ENCODE data around the gene RCOR2. TPM values are rescaled to one million over a fixed set of nuclear protein-coding genes. Genes with fewer than 3 reads are reported as not detected.
A peak's percentile ranks its signal among the peaks of the same experiment; 100 is the strongest.

Gene RCOR2
- total and polyA plus RNA-seq, 2 of the 13 experiments (the other 11 are each of a cell fraction or from before 2014, with no cell fraction given): 8.3 to 8.5 TPM

- TF ChIP-seq MXD1 (CRISPR knock-in tag; IDR thresholded peaks at IDR 0.05) (0 out of 2 replicates have a peak, but pooled peaks have one; percentile 55), ZNF652 (CRISPR knock-in tag; IDR thresholded peaks at IDR 0.05; ENCODE audit: borderline replicate concordance, low read depth) (0 out of 2 replicates have a peak, but pooled peaks have one; percentile 20), ZBTB7B (CRISPR knock-in tag; IDR thresholded peaks at IDR 0.05) (peak; percentile 27; the same call in 1 of the 2 replicates), ZNF670 (CRISPR knock-in tag; IDR thresholded peaks at IDR 0.05; ENCODE audit: borderline replicate concordance) (no peak), RBM39 (IDR thresholded peaks at IDR 0.05; ENCODE audit: low read depth, low read length, poor library complexity, severe bottlenecking) (peak; percentile 13), CHD2 (IDR thresholded peaks at IDR 0.05; ENCODE audit: low read depth, low read length) (peak; percentile 86), YY1 (IDR thresholded peaks at IDR 0.05; ENCODE audit: insufficient read depth, insufficient replicate concordance, low read depth, low read length) (peak; percentile 57), KAT7 (CRISPR knock-in tag; IDR thresholded peaks at IDR 0.05; ENCODE audit: borderline replicate concordance) (peak; percentile 28; the same call in 1 of the 2 replicates), GABPA (IDR thresholded peaks at IDR 0.05; ENCODE audit: low read depth, low read length) (no peak), GABPA (CRISPR knock-in tag; IDR thresholded peaks at IDR 0.05; ENCODE audit: low read depth) (no peak; the same call in 1 of the 2 replicates), EED (CRISPR knock-in tag; IDR thresholded peaks at IDR 0.05) (no peak), ZNF333 (CRISPR knock-in tag; IDR thresholded peaks at IDR 0.05; ENCODE audit: borderline replicate concordance) (no peak), ZNF639 (CRISPR knock-in tag; conservative IDR thresholded peaks at IDR 0.05) (0 out of 2 replicates have a peak, but pooled peaks have one; percentile 37), CCDC6 (CRISPR knock-in tag; IDR thresholded peaks at IDR 0.05) (peak; percentile 48; the same call in 1 of the 2 replicates), MEIS2 (CRISPR knock-in tag; IDR thresholded peaks at IDR 0.05) (peak; percentile 25; the same call in 1 of the 2 replicates), BCL6 (CRISPR knock-in tag; IDR thresholded peaks at IDR 0.05) (peak; percentile 25; the same call in 1 of the 2 replicates), CHCHD3 (CRISPR knock-in tag; IDR thresholded peaks at IDR 0.05) (no peak), CTCF (CRISPR knock-in tag; IDR thresholded peaks at IDR 0.05) (0 out of 2 replicates have a peak, but pooled peaks have one; percentile 1), TGIF2 (CRISPR knock-in tag; IDR thresholded peaks at IDR 0.05) (peak; percentile 56; the same call in 1 of the 2 replicates), ESRRA (CRISPR knock-in tag; IDR thresholded peaks at IDR 0.05; ENCODE audit: low read depth) (no peak), ZNF703 (CRISPR knock-in tag; IDR thresholded peaks at IDR 0.05; ENCODE audit: borderline replicate concordance) (no peak), SP5 (CRISPR knock-in tag; IDR thresholded peaks at IDR 0.05; ENCODE audit: borderline replicate concordance, low read depth) (peak; percentile 32; the same call in 1 of the 2 replicates), POLR2G (IDR thresholded peaks at IDR 0.05; ENCODE audit: low read depth, low read length) (peak; percentile 60; the same call in 1 of the 2 replicates), ZNF180 (CRISPR knock-in tag; IDR thresholded peaks at IDR 0.05; ENCODE audit: borderline replicate concordance, low read depth) (no peak), ZNF350 (CRISPR knock-in tag; IDR thresholded peaks at IDR 0.05; ENCODE audit: borderline replicate concordance, low read depth) (0 out of 2 replicates have a peak, but pooled peaks have one; percentile 45), MAZ (IDR thresholded peaks at IDR 0.05; ENCODE audit: borderline replicate concordance, low read depth, low read length) (no peak), MAZ (CRISPR knock-in tag; IDR thresholded peaks at IDR 0.05; ENCODE audit: low read depth) (0 out of 2 replicates have a peak, but pooled peaks have one; percentile 9)
Measured at GRCh38 chr11:63916837-63917691, at the start of gene RCOR2 (continued).

All from HepG2 (cell line).